Islet precursor cell (in vitro differentiated cells): ENCODE data around the gene CCDC102A.
A peak's percentile ranks its signal among the peaks of the same experiment; 100 is the strongest.
"Not testable (repeated sequence)": the region's sequence is repeated elsewhere in the genome, so short reads cannot be mapped to it uniquely, and the experiment has no call there.

ENCODE experiments used
- DNase-seq: peaks from one replicate; pipeline ENCODE4 v3.0.0-alpha.2; 2018

Gene CCDC102A

GRCh38 chr16:57564571-57565270 lies 28.4 kb upstream of the CCDC102A start:
- peak; percentile 67 for DNase-seq

DNA sequence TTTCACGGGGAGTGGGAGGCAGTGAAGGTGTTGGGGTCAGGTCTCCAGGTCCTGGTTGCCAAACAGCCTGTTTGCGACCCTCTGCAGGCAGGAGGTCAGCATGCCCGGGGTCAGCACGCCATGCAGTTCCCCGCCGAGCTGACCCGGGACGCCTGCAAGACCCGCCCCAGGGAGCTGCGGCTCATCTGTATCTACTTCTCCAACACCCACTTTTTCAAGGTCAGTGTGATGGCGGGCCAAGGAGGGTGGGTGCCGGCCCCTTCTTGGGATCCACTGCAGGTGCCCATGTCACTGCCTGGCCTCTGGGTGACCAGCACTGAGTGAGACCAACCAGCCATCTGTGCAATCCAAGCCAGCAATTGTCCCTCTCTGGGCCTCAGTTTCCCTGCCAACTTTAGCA lies 27.4 kb upstream of the CCDC102A start:
- DNase-seq, result peak; percentile 43

DNA sequence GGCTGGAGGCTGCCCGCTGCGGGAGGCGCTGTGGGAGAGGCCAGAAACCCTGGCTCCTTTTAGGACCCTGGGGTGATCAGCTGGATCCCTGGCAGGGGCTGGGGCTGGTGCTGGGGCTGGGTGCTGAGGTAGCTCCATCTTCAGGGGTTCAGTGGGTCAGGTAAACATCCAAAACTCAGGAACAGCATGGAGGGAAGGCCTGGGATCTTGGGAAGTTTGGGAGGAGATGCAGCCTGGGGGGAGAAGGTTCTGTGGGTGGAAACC lies 27.0 kb upstream of the CCDC102A start:
- DNase-seq, result peak; percentile 43

DNA sequence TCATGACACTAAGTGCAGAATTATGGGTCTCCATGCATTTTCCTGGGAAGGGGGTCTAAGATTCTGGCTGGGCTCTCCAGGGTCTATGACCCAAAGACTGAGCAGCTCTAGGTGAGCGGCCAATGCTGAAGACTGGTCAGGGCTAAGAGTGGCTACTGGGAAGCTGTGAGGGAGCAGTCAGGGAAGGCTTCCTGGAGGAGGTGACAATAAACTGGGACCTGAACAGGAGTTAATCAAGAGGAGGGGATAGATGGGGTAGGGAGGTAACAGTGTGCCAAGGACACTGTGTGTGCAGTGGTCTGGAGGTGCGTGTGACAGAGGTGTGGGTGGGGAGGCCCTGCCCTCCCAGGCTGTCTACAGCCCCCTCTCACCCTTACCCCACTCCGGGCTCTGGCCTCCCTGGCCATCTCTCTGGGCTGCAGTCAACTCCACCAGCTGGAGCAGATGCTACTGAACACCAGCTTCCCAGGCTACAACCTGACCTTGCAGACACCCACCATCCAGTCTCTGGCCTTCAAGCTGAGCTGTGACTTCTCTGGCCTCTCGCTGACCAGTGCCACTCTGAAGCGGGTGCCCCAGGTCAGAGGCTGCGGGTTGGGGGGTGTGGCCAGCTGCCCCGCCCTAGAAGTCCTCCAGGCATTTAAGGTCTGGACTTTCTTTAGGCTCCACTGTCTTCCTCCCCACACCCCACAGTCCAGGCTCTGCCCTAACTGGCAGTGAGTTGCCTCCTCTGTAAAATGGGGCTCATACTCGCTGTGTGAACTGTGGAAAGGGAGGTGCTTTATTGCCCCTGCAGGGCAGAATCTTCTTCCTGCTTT lies 26.5 kb upstream of the CCDC102A start:
- peak; percentile 46 for DNase-seq

GRCh38 chr16:57562066-57562465 lies 25.7 kb upstream of the CCDC102A start:
- DNase-seq, result peak; percentile 16

DNA sequence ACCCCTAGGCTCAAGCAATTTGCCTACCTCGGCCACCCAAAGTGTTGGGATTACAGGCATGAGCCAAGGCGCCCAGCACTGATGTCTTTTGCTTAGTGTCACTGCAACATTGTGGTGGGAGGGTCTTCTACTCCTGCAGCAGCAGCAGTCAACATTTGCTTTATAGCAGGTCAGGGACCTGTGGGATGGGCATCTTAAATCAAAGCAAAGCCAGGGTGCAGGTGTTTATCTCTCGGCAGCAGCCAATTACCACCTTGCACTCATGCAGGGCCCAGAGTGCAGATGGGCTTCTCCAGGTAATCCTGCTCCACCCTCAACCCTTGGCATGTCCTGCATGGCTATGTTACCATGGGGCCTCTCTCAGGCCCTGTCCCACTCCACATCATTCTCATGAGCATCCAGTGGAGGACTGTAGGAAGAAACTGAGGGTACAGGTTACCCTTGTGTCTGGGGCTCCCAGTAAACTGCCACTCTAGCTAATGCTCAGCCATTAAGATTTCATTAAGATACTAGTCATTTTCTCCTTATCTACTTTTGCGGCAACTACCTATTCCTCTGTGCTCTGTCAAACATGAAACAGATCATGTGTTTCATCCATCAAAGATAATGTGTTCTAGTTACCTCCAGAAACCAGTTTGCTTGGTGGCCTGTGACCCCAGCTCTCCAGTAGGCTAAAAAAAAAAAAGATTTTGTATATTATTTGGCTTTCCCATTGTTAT lies 22.9 kb upstream of the CCDC102A start:
- DNase-seq, result peak; percentile 17

- DNase-seq, result peak; percentile 6
Observed at GRCh38 chr16:57556941-57557541, 20.7 kb upstream of the CCDC102A start.

GRCh38 chr16:57555831-57556230 lies 19.5 kb upstream of the CCDC102A start:
- DNase-seq, result no peak

DNA sequence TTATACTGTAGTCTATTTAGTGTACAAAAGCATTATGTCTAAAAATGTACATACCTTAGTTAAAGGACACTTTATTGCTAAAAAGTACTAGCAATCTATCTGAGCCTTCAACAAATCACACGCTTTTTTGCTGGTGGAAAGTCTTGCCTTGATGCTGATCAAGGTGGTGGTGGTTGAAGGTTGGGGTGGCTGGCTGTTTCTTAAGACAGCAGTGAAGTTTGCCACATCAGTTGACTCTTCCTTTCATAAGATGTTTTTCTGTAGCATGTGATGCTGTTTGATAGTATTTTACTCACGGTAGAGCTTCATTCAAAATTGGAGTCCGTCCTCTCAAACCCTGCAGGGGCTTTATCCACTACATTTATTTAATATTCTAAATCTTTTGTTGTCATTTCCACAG lies 14.7 kb upstream of the CCDC102A start:
- DNase-seq, result no peak

GRCh38 chr16:57549730-57550129 lies 13.4 kb upstream of the CCDC102A start:
- DNase-seq, result peak; percentile 6

DNA sequence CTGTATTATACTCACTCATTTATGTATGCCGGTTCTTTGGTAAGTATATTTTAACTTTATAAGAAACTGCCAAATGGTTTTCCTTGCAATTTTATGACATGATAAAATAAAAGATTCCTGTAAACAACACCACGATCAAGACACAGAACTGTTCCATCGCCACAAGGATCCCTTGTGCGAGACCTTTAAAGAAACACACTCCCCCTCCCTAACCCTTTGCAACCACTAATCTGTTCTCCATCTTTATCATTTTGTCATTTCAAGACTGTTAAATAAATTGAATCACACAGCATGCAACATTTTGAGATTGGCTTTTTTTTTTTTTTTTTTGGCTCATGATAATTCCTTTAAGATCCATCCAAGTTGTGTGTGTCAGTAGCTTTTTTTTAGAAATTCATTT lies 12.0 kb upstream of the CCDC102A start:
- DNase-seq, result no peak

DNA sequence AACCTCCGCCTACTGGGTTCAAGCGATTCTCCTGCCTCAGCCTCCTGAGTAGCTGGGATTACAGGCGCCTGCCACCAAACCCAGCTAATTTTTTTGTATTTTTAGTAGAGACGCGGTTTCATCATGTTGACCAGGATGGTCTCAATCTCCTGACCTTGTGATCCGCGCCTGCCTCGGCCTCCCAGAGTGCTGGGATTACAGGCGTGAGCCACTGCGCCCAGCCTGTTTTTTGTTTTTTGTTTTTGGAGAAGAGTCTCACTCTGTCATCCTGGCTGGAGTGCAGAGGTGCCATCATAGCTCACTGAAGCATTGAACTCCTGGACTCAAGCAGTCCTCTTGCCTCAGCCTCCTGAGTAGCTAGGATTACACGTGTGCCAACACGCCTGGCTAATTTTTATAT lies 11.2 kb upstream of the CCDC102A start:
- not testable (repeated sequence) for DNase-seq

- DNase-seq, result no peak
Observed at GRCh38 chr16:57544124-57544653, 7.8 kb upstream of the CCDC102A start.

DNA sequence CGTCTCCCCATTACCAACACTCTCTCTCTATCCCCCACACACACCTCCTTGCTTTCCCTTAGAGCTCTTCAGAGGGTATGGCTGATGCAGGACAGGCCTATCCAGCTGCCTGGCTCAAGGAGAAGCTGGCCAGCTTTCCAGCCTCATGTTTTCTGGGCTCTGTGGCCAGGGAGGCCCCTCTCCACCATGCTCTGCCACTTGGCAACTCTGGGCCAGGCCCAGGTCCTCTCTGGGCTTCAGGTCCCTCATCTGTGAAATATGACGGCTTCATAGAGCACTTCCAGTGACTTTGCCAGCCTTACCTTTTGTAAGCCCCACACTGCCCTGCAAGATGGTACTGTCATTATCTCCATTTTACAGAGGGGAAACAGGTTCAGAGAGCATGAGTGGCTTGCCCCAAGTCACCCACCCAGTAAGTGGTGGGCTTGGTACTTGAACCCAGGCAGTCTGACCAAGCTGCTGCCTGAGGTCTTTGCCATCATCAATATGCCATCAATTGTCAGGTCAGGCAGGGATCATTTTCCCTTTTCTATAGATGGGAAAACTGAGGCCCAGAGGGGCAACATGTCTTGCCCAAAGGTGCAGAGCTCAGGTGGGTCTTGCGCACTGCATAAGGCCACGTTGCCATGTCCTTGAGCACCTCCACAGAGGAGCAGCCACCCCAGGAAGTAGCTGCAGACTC lies 5.5 kb upstream of the CCDC102A start:
- DNase-seq, result no peak

- DNase-seq, result peak; percentile 63
Observed at GRCh38 chr16:57540906-57541753, 4.8 kb upstream of the CCDC102A start.

DNA sequence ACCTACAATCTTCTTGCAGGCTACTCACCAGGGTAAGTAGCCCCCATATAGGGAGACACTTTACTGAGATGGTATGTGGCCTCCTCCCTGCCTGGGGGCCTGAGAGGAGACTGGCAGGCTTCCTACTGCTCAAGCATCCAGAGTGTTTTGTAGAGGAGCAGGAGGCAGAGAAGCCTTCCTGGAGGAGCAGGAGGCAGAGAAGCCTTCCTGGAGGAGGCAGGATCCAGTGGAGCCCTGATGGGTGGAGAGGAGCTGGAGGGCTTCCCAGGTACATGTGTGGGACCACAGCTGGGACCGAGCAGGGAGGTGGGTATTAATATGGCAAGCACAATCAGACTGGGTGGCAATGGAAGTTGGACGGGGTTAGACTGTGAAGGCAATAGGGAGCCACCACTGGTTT lies 4.0 kb upstream of the CCDC102A start:
- DNase-seq, result peak; percentile 53

DNA sequence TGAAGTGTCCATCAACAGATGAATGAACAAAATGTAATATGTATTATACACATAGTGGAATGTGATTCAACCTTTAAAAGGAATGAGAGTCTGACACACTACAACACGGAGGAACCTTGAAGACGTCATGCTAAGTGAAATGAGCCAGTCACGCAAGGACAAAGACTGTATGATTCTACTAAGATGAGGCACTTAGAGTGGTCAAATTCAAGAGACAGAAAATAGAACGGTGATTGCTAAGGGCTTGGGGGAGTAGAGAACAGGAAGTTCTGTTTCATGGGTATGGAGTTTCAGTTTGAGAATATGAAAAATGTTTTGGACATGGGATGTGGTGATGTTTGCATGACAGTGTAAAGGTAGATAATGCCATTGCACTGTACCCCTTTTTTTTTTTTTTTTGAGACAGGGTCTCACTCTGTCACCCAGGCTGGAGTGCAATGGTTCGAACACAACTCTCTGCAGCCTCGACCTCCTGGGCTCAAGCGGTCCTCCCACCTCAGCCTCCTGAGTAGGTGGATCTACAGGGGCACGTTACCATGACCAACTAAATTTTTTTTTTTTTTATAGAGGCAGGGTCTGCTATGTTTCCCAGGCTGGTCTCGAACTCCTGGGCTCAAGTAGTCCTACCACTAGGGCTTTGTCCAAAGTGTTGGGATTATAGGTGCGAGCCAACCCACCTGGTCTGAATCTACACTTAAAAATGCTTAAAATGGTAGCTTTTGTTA lies 2.9 kb upstream of the CCDC102A start:
- DNase-seq, result no peak

GRCh38 chr16:57538235-57538721 lies 1.9 kb upstream of the CCDC102A start:
- DNase-seq, result no peak

GRCh38 chr16:57537581-57538234 lies 1.3 kb upstream of the CCDC102A start:
- DNase-seq, result no peak

DNA sequence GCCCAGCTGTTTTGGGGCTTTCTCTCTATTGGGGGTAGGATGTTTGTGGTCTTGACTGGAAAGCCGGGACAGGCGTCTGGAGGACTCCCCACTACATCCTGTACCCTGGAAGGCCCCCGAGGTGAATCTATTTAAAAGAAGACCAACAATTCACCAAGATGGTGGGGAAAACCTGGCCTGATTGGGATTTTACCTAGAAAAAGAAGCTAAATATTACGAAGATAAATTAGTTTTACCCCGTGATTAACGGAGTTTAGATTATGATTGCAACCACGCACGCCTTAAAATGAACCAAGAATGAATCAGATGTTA lies 779 bp upstream of the CCDC102A start:
- no peak for DNase-seq
